RPMI7951 (cell line): ENCODE measurements around the gene BHLHA15. TPM values are rescaled to one million over a fixed set of nuclear protein-coding genes. Genes with fewer than 3 reads are reported as not detected.

Experiments used
- DNase-seq: peaks from one replicate; pipeline ENCODE4 v3.0.0-alpha.2; 2012; ENCODE audit warnings: low read depth
- total RNA-seq: library from RNA; depleted of rRNA; stranded (reverse); fragments of >200 nt; shearing (Covaris generic); gene quantifications from 2 replicates; pipeline ENCODE4 v1.2.3, GENCODE V29; 2014; rRNA removed

BHLHA15 gene
- 0.36 TPM in 1 of 2 replicates, not detected in the other for total RNA-seq

GRCh38 chr7:98211221-98211675 is at the start of gene BHLHA15:
TSS of gene BHLHA15 (plus strand) at chr7:98211439. CDS start at chr7:98212310, 871 bp downstream.
- DNase-seq: peak; percentile 9

- DNase-seq: no peak
Measured at GRCh38 chr7:98162758-98163157, 48.5 kb upstream of the BHLHA15 start.

- no peak for DNase-seq
Measured at GRCh38 chr7:98163269-98163668, 48.0 kb upstream of the BHLHA15 start.

DNA sequence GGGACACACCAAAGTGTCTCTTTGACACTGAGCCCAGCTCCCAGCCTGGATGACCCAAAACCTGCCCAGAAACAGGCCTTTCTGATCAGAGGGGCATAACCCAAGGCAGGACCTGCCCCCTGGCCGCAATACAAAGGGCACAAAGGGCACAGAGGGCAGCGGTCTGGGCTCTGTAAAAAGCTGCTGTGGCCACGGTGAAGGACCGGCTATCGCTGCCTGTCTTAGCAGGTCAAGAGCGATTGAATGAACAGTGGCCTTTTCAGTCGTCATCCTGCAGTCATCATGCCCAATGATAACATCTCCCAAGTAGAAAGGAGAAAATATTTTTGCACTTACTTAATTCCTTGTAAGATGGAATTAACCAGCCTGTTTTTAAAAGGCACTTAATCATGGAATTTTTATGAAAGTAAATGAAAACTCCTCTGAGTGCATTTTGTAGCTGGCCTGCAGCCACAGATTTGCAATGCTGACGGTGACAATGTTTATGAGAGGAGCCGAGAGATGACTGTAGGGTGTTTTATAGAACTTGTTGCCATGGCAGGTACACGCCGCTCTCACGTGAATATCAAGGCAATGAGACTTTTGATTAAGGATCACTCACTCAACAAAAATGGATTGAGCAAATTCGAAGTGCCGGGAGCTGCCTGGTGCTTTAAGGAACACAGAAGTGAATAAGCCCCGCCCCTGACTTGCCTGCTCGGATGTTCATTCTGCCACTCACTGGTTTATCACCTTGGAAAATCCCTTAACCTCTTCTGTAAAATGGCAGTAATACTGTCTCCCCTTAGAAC is 47.3 kb upstream of the BHLHA15 start:
- no peak for DNase-seq

- DNase-seq: peak; percentile 6
Measured at GRCh38 chr7:98165827-98166667, 45.2 kb upstream of the BHLHA15 start.

- DNase-seq: no peak
Measured at GRCh38 chr7:98166668-98166970, 44.6 kb upstream of the BHLHA15 start.

DNA sequence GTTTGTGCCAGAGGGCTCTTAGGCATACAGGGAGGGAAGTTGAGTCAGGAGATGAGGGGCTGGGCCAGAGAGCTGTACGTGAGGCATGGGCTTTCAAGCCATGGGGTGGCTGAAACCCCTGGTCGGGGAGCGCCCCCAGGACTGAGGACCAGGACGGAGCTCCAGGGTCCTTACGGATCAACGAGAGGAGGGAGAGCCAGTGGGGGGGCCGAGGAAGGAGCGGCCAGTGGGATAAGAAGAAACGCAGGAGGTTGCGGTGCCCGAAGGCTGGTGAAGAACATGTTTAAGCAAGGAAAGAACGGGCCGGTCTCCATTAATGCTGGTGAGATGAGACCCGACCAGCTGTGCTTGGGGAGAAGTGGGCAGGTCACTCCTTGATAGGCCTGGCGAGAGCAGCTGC is 43.6 kb upstream of the BHLHA15 start:
- DNase-seq: no peak

DNA sequence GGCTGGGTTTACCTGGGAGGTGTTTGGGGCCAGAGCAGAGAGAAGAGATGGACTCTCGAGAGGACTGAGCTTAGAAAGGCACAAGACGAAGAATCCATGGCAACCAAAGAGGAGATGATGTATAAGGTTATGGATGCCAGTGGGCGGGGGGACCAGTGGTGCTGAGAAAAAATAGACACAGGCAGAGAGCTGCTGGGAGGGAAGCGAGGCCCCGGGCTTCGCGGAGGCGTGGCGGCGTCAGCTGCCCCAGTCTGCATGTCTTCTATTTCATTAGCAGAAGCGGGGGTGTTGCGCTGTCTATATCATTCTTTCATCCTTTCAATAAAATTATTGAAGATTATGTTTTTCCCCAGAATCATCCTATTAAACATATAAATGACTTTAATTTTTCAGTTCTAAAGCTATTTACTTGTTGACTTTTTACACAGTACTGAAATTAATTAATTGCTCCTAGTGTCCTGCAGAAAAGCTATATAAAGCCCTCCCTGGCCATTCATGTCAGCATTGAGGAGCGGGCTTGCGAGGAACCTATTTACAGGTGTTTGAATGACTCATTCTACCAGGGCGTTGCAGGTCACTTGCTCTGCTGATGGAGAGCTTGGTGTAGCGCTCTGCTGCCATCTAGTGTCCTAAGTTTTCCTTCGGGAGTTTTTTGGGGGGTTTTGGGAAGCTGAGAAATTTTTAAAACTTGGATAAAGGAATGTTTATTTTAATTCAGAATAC is 42.9 kb upstream of the BHLHA15 start:
- DNase-seq: peak; percentile 56

- DNase-seq: no peak
Measured at GRCh38 chr7:98168904-98169621, 42.2 kb upstream of the BHLHA15 start.

DNA sequence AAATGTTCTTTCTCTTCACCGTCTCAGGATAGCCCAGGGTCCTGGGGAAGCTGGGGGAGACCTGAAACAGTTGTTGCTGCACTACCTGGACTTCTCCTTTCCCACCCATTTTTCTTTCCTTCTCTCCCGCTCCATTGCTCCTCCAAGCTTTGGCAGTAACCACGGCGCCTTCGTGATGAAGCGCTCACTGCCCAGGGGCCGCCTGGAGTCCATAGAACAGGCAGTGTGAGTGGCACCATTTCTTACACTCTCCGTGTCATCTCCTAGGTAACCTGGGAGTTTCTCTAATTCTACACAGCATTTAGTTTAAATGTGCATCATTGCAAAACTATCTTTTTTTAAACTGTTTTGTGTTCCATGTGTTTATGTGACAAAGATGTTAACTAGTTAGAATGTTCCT is 40.3 kb upstream of the BHLHA15 start:
- DNase-seq: no peak

- no peak for DNase-seq
Measured at GRCh38 chr7:98171449-98171848, 39.8 kb upstream of the BHLHA15 start.

DNA sequence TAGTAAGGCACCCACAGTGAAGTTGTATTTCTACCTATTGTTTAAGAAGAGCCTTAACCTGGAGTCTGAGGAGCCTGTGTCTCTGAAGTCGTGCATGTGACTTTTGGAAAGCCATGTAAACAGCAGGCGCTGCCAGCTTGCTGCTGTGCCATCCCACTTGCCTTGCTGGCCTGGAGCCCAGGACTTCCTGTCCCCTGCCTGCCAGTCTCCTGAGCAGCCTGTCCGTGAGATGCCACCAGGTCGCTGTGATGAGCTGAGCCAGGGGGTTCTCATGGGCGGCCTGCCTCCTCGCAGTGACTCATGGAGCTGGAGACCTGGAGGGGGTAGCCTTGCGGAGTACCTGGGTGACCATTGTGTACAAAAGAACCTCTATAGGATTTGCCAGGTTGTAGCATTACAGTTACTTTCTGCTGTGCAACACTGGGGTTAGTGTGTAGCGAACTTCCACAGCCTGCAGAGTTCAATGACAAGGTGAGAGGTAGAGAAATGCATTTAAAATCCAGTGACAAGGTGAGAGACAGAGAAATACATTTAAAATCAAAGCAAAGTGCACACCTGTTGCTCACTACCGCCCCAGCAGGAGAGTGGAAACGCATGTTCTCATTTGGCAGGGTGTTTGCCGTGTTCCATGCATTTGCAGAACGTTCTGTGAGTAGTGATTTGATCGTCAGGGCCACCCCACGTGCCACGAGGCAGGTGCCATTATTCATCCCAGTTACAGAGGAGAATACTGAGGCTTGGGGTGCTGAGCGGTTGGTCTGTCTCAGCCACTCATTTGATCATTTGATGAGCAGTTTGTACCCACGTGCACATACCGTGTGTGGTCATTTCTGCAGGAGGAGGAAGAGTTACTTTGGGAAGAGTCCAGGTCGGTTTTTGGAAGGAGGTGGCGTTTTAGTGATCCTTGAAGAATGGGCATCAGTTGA is 36.6 kb upstream of the BHLHA15 start:
- no peak for DNase-seq

DNA sequence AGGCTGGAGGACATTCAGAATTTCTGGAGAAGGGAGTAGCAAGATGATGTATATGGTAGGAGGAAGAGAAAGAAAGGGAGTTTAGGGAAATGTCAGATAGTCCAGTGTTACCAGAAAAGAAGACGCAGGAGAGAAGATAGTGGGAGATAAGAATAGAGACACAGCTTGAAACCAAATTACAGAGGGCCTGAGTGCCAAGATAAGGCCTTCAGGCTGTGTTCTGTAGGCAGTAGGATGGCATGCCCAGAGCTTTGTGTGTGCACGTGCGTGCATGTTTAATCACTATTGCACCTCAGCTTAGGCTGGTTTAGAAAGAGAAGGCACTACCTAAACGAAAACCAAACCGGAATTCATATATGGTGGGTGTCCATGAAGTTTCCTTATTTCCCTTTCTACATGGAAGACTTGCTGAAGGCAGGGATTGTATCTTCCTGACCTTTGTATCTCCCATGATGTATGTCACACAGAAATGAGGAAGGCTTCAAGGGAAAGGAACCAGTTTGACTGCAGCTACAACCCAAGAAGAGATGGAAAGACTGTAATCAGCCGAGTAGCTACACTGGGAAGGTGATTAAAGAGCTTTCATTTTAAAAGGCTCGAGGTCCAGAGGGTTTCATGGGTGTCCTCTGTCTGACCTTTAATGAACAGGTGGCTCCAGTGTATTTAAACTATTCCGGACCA is 35.8 kb upstream of the BHLHA15 start:
- DNase-seq: no peak

DNA sequence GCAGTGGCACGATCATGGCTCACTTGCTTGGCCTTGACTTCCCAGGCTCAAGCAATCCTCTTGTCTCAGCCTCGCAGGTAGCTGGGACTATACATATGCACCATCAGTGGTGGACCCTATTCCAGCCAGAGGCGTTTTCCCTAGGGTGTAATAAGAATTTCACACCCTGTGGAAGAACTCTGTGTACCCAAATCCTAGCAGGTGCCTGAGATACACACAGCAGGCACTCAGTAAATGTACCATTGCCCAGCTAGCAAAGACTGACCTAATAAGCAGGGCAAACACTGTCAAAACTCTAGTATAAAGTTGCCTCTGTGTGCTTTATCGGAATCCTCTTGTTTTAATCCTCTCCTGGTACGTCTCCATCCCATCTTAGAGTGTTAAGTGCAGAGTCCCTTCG is 33.7 kb upstream of the BHLHA15 start:
- no peak for DNase-seq

- DNase-seq: no peak
Measured at GRCh38 chr7:98178321-98178720, 32.9 kb upstream of the BHLHA15 start.

- DNase-seq: no peak
Measured at GRCh38 chr7:98178762-98179490, 32.3 kb upstream of the BHLHA15 start.

- DNase-seq: no peak
Measured at GRCh38 chr7:98180751-98181150, 30.5 kb upstream of the BHLHA15 start.

GRCh38 chr7:98185101-98185500 is 26.1 kb upstream of the BHLHA15 start:
- DNase-seq: no peak

- no peak for DNase-seq
Measured at GRCh38 chr7:98186452-98187137, 24.6 kb upstream of the BHLHA15 start.
